HepG2 (cell line): ENCODE measurements around the gene NELL1.

Source experiments
- CTCF ChIP-seq: sonication (generic); formaldehyde crosslinking; IDR thresholded peaks from 2 replicates; pipeline ENCODE4 v1.5.0; 2020; ENCODE audit warnings: mild to moderate bottlenecking, missing genetic modification reagents, moderate library complexity
- NFE2L1 ChIP-seq: sonication (generic); formaldehyde crosslinking; IDR thresholded peaks from 2 replicates; pipeline ENCODE4 v1.4.0; 2020; ENCODE audit warnings: missing genetic modification reagents, mild to moderate bottlenecking, borderline replicate concordance
- ZNF274 ChIP-seq: sonication (generic); formaldehyde crosslinking; IDR thresholded peaks from 2 replicates; pipeline ENCODE4 v1.5.1; 2020; ENCODE audit warnings: mild to moderate bottlenecking, missing genetic modification reagents

GRCh38 chr11:21122523-21122922 lies 453.1 kb downstream of the NELL1 start:
- TF ChIP-seq CTCF (CRISPR knock-in tag), result no peak
- no peak for TF ChIP-seq ZNF274 (CRISPR knock-in tag)
- TF ChIP-seq NFE2L1 (CRISPR knock-in tag), result no peak
